Stimulated activated CD4-positive, alpha-beta T cell treated with anti-CD3 and anti-CD28 coated beads, Interleukin-1b, Interleukin-23, amount 100 ng/mL, for 1 hour (primary cell): ENCODE results near the gene PVALB.

Experiments used
- DNase-seq, 2 donors: peaks; one replicate each; pipeline ENCODE4 v3.0.0-alpha.2; 2020; ENCODE audit warnings: low read depth in 2 of 2

Gene PVALB

GRCh38 chr22:36816636-36817524, at the start of gene PVALB:
Gene PVALB (minus strand): TSS chr22:36817035. CDS start chr22:36817005, 30 bp downstream.
- DNase-seq, result no peak

- DNase-seq, result no peak
These were observed 48.5 kb upstream of the PVALB start for GRCh38 chr22:36865346-36865745.

DNA sequence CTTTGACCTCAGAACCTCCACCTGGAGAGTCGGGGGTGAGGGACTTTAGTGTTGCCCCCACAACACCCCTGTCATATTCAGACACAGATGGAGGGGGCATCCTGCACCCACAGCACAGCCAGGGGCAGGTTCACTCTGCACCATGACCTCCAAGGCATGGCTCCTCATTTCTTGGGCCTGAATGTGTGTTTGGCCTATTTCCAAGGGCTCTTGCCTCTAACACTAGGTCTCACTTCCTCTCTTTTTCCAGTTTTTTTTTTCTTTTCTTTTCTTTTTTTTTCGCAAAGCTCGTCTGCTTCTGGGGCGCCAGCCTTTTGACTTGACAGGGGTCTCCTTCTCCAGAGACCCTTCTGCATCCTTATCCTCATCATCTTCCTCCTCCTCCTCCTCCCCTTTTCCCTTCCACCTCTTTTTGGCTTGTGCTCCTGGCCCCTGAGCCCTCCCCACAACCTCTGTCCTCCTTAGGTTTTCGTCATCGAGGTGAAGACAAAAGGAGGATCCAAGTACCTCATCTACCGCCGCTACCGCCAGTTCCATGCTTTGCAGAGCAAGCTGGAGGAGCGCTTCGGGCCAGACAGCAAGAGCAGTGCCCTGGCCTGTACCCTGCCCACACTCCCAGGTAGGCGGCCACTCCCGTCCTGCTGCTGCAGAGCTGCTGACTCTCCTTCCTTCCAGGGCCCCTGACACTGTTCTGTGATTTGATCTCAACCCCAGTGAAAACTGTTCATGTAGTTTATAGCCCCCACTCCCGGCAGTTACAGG, 47.8 kb upstream of the PVALB start:
- no peak for DNase-seq

DNA sequence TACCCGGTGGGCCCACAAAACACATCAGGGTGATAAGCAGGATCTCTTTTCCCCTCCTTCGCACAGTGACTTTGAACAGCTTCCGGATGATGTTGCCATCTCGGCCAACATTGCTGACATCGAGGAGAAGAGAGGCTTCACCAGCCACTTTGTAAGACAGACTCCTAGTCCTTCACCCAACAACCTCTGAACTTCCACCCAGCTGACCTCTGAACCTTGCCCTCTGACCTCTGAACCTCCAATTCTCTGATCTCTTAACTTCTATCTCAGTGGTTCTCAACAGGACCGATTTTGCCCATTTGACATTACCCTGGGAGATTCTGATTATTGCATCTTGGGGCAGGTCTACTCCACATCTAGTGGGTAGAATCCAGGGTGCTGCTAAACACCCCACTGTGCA, 47.1 kb upstream of the PVALB start:
- no peak for DNase-seq

- no peak for DNase-seq
These were observed 46.4 kb upstream of the PVALB start for GRCh38 chr22:36863281-36863680.

DNA sequence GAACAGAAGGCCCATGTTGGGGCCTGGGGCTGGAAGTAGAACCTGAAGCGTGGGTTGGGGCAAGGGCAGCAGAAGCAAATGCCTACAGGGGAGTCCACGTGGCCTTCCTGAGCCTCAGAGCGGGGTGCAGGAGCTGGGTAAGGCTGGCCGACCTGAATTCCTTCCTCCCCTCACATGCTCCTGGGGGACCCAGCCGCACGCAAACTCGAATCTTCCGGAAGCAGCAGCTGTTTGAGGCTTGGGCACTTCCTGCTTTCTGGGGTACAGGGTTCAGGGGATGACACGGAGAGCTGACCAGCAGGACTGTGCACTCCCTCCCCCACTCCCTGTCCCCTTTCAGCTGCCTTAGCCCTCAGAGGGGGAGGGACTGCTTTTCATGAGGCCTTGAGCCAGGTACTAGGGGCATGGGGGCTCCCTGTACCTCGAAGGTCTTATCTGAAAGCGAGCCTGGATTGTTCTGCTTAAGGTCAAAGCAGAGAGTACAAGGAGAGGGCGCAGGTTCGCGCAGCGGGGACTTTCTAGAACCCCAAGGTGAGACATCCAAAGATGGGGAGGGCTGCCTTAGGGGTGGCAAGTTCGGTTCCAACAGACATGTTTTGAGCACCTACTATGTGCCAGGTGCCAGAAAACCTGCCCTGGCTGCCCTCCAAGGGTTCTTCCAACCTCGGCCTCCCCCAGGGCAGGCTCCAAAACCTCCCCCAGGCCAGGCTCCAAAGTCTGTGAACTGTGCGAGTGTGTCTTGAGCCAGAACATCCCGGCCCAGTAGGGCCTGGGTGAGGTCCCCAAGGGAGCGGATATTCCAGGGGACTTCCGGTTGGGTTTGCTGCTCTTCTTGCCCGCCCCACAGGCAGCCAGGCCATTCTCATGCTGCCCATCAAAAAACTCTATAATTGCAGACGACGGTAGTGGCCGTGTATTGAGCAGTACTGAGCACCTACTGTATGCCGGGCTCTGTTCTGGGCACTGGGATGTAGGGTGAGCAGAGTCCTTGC, 45.7 kb upstream of the PVALB start:
- no peak for DNase-seq

- DNase-seq, result no peak
These were observed 44.2 kb upstream of the PVALB start, which contains the start of gene NCF4 for GRCh38 chr22:36860821-36861659. Gene NCF4 (plus strand): TSS chr22:36861006. CDS start chr22:36861172, 166 bp downstream.

DNA sequence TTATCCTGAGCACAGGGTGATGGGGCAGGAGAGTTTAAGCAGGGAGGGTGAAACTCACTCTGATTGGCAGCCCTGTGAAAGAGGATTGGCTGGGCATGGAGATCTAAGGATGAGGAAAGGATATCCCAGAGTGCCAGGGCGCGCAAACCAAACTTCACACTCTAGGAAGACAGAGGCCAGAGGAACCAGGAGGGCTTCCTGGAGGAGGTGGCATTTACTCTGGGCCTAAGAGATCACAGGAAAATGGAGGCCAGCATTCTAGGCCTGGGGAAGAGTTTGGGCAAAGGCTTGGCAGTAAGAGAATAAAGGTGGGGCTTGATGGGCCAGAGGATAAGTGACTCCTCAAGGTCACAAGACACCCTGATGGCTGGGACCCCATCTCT, 43.6 kb upstream of the PVALB start:
- no peak for DNase-seq

- no peak for DNase-seq
These were observed 43.2 kb upstream of the PVALB start for GRCh38 chr22:36860017-36860416.

- DNase-seq, result no peak
These were observed 42.1 kb upstream of the PVALB start for GRCh38 chr22:36858966-36859365.

GRCh38 chr22:36858156-36858555, 41.3 kb upstream of the PVALB start:
- no peak for DNase-seq

DNA sequence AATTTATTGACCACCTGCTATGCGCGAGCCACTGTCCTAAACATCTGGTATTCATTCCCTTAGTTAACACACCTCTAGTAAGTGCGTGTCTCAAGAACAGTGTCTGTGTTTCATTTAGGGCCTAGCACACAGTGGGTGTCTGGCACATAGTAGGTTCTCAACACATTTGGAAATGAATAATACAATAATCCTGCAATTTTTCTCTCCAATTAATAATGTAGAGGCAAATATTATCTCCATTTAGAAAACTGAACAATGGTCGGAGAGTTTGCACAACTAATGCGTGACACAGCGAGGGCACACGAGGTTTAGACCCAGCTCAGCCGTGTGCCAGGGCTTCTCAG, 39.9 kb upstream of the PVALB start:
- DNase-seq, result no peak

- peak; percentile 89 to 97 for DNase-seq
These were observed 39.4 kb upstream of the PVALB start for GRCh38 chr22:36856121-36856791.

DNA sequence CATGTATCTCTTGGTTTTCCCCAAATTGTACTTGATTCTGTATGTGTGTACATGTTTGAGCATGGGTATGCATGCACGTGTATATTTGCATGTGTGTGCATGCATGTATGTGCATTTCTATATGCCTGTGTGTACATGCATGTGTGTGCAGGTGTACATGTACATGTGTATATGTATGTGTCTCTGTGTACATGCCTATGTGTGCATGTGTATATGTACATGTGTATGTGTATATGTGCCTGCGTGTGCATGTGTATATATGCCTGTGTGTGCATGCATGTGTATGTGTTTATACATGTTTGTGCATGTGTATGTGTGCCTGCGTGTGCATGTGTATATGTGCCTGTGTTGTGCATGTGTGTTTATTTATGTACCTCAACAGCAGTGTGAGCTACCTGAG, 38.6 kb upstream of the PVALB start:
- DNase-seq, result no peak

DNA sequence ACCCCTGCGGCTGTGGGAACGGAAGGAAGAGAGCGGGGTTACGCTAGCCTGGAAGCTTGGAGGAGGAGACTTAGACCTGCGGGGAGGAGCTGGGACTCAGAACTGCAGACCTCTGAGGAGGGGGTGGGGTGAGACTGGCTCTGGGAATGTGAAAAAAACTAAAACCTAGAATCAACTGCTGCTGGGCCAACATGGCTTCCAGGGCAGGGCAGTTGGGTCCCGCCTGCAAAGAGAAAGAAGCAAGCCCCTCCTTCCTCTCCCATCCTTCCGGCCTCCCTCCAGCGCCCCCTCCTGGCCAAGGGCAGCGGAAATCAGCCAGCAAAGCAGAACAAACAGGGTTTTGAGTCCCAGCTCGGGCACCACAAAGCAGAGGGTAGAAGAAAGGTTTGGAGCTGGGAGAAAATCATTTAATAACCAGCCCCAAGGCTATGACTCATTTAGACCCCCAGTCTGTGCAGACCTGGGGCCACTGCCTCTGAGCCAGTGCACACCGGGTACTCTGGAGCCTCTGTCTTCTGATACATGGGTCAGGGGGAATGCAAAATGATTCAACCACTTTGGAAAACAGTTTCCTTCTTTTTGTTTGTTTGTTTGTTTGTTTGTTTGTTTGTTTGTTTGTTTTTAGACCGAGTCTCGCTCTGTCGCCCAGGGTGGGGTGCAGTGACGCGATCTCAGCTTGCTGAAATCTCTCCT, 36.7 kb upstream of the PVALB start:
- DNase-seq, result peak; percentile 75 to 79

GRCh38 chr22:36852056-36852973, 35.5 kb upstream of the PVALB start:
- DNase-seq, result no peak

DNA sequence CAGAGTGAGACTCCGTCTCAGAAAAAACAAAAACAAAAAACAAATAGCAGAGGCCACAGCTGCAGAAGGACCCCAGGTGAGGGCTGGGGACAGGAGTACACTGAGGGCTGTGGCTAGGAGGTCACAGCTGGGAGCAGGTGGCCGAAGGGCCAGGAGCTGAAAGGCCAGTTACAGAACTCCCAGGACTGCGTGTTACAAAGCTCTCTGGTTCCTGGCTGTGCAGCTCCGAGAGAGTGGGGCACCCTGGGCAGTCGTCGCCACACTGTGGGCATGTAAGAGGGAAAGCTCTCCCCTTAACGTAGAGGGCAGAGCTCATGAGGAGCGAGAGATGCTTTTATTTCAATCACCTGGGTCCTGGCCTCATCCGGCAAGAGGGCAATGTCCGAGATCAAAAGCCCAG, 33.8 kb upstream of the PVALB start:
- no peak for DNase-seq

DNA sequence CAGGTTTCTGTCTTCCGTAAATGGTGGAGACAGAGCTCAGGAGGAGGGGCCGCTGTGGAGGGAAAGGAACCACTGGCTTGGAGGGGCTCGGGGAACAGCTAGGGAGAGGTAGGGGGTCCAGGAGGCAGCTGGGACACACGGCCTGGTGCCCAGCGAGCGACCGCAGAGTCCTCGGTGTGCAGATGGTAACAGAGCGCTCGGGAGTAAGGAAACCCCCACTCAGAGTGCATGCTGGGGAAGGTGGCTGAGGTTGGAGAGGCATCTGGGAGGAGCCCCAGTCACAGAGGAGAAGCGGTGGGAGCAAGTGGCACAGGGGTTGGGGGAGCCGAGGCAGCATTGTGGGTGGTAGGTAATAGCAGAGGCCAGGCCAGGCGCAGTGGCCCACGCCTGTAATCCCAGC, 33.2 kb upstream of the PVALB start:
- no peak for DNase-seq

DNA sequence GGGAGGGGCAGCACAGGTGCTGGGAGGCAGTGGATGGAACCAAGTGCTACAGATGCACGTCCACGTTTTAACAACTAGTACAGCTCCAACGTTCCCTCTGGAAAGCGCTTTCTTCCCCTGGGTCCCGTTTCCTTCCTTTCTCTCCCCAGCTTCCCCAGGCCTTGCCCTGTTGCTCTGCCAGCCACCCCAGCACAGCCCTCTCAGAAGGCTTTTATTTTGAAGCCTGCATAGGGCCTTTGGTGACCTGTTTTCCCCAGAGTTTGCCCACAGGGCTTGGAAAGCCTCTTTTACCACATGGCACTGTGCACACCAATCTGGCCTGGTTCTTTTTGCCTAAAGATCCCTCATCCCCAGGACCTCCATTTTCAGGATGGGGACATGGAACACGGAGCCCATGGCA, 30.1 kb upstream of the PVALB start:
- DNase-seq, result no peak
